IMR-90 (cell line): ENCODE results near the gene MAP2. TPM values are rescaled to one million over a fixed set of nuclear protein-coding genes. Genes with fewer than 3 reads are reported as not detected.

Experiments
- ATAC-seq: fragments of 200-7000 bp; cut with Tn5 transposase; 2 replicates; pipeline ENCODE4 v1.9.1; 2020; ENCODE audit warnings: low read depth, mild to moderate bottlenecking, moderate library complexity
- BruUV-seq: library from RNA; stranded (reverse); fragments of 400-500 nt; replicated peaks from 2 replicates; lab custom pipeline; 2021; lab: Mats Ljungman, UMichigan
- CTCF ChIA-PET: fragments of 300-600 bp; formaldehyde crosslinking; extraction: SDS; loops from one replicate; lab custom pipeline; 2021; ENCODE audit warnings: antibody characterized with exemption; lab: Yijun Ruan, JAX
- POLR2A ChIA-PET: fragments of 300-600 bp; sonication (Branson Sonifier 250); formaldehyde crosslinking; loops from one replicate; lab custom pipeline; 2022; ENCODE audit warnings: antibody characterized with exemption; ENCODE audit not compliant: unreplicated experiment; lab: Charles Lee
- DNase-seq: peaks from one replicate; pipeline ENCODE4 v3.0.0; 2013
- H2AFZ ChIP-seq: replicated peaks from 2 replicates; pipeline ENCODE3; 2013; ENCODE audit warnings: low read length, mild to moderate bottlenecking; ENCODE audit not compliant: poor library complexity
- H2AK5ac ChIP-seq: 2 replicates; pipeline ENCODE4 v1.6.1; 2013; ENCODE audit warnings: low read depth, low read length, inconsistent platforms
- H2AK9ac ChIP-seq: replicated peaks from 2 replicates; pipeline ENCODE3; 2013; ENCODE audit warnings: mild to moderate bottlenecking, low read depth, low read length, moderate library complexity; ENCODE audit not compliant: poor library complexity
- H2BK120ac ChIP-seq: 2 replicates; pipeline ENCODE4 v1.6.1; 2013; ENCODE audit warnings: low read depth, low read length, inconsistent platforms
- H2BK15ac ChIP-seq: 3 replicates; pipeline ENCODE4 v1.6.1; 2013; ENCODE audit warnings: low read depth, low read length, inconsistent platforms
- H2BK20ac ChIP-seq: 2 replicates; pipeline ENCODE4 v1.6.1; 2013; ENCODE audit warnings: low read depth, mild to moderate bottlenecking, inconsistent platforms, low read length, moderate library complexity
- H2BK5ac ChIP-seq: 2 replicates; pipeline ENCODE4 v1.6.1; 2013; ENCODE audit warnings: mild to moderate bottlenecking, low read depth, low read length, inconsistent platforms; ENCODE audit not compliant: poor library complexity, severe bottlenecking
- H3K14ac ChIP-seq: replicated peaks from 2 replicates; pipeline ENCODE4 v1.6.1; 2013; ENCODE audit warnings: low read depth, low read length, inconsistent platforms
- H3K18ac ChIP-seq: 2 replicates; pipeline ENCODE4 v1.6.1; 2013; ENCODE audit warnings: low read depth, low read length, control low read depth
- H3K23ac ChIP-seq: 2 replicates; pipeline ENCODE4 v1.6.1; 2013; ENCODE audit warnings: low read depth, low read length, inconsistent platforms
- H3K27ac ChIP-seq: 2 replicates; pipeline ENCODE4 v1.5.1; 2013; ENCODE audit warnings: mild to moderate bottlenecking, control low read depth, low read length; ENCODE audit not compliant: insufficient read depth
- H3K27me3 ChIP-seq: 2 replicates; pipeline ENCODE4 v1.6.1; 2013; ENCODE audit warnings: low read length; ENCODE audit not compliant: control insufficient read depth, insufficient read depth
- H3K36me3 ChIP-seq: 2 replicates; pipeline ENCODE4 v1.6.1; 2013; ENCODE audit warnings: low read length, mixed read lengths; ENCODE audit not compliant: control insufficient read depth, insufficient read depth
- H3K4ac ChIP-seq: 2 replicates; pipeline ENCODE4 v1.6.1; 2013; ENCODE audit warnings: low read depth, low read length, inconsistent platforms
- H3K4me1 ChIP-seq: 2 replicates; pipeline ENCODE4 v1.6.1; 2013; ENCODE audit warnings: low read length, mixed read lengths; ENCODE audit not compliant: control insufficient read depth, insufficient read depth
- H3K4me2 ChIP-seq: 2 replicates; pipeline ENCODE4 v1.6.1; 2013; ENCODE audit warnings: low read depth, mild to moderate bottlenecking, control low read depth, low read length, moderate library complexity
- H3K4me3 ChIP-seq: 2 replicates; pipeline ENCODE4 v1.5.1; 2013; ENCODE audit warnings: low read depth, mild to moderate bottlenecking, control low read depth, low read length, moderate library complexity; ENCODE audit not compliant: insufficient read depth
- H3K56ac ChIP-seq: 2 replicates; pipeline ENCODE4 v1.6.1; 2013; ENCODE audit warnings: low read length, inconsistent platforms; ENCODE audit not compliant: insufficient read depth; ENCODE audit errors: extremely low read depth
- H3K79me1 ChIP-seq, 2 experiments: 2 replicates each; pipeline ENCODE4 v1.6.1; 2013; ENCODE audit warnings: low read length in 2 of 2, inconsistent platforms in 1 of 2, low read depth in 1 of 2
- H3K9ac ChIP-seq: 2 replicates; pipeline ENCODE4 v1.6.1; 2013; ENCODE audit warnings: low read depth, low read length, control low read depth
- H3K9me1 ChIP-seq: 2 replicates; pipeline ENCODE4 v1.6.1; 2013; ENCODE audit warnings: low read length, inconsistent platforms; ENCODE audit not compliant: insufficient read depth
- H3K9me3 ChIP-seq: 2 replicates; pipeline ENCODE4 v1.6.1; 2013; ENCODE audit warnings: low read length; ENCODE audit not compliant: control insufficient read depth, insufficient read depth
- H4K20me1 ChIP-seq: 2 replicates; pipeline ENCODE4 v1.6.1; 2013; ENCODE audit warnings: low read length, inconsistent platforms; ENCODE audit not compliant: insufficient read depth
- H4K5ac ChIP-seq: 2 replicates; pipeline ENCODE4 v1.6.1; 2013; ENCODE audit warnings: mild to moderate bottlenecking, low read depth, low read length, control low read depth
- H4K8ac ChIP-seq, 2 experiments: 2 replicates each; pipeline ENCODE4 v1.6.1; 2013; ENCODE audit warnings: low read depth in 2 of 2, low read length in 2 of 2, control low read depth in 1 of 2, inconsistent platforms in 1 of 2
- H4K91ac ChIP-seq: 2 replicates; pipeline ENCODE4 v1.6.1; 2013; ENCODE audit warnings: low read depth, low read length, inconsistent platforms; ENCODE audit not compliant: insufficient read depth
- BHLHE40 ChIP-seq: fragments of 150-350 bp; IDR thresholded peaks from 2 replicates; pipeline ENCODE4 v1.6.1; 2016; ENCODE audit warnings: mild to moderate bottlenecking, low read depth, low read length
- CEBPB ChIP-seq: IDR thresholded peaks from 2 replicates; pipeline ENCODE4 v1.6.1; 2012; ENCODE audit warnings: low read depth, low read length, improper control_type of control experiment
- CHD1 ChIP-seq: IDR thresholded peaks from 2 replicates; pipeline ENCODE4 v1.6.1; 2012; ENCODE audit warnings: low read depth, low read length, improper control_type of control experiment
- CTCF ChIP-seq: conservative IDR thresholded peaks from 2 replicates; pipeline ENCODE4 v1.5.1; 2012; ENCODE audit warnings: mild to moderate bottlenecking, low read depth, low read length, improper control_type of control experiment
- ELK1 ChIP-seq: fragments of 150-350 bp; IDR thresholded peaks from 2 replicates; pipeline ENCODE4 v1.6.1; 2016; ENCODE audit warnings: low read depth, mild to moderate bottlenecking, low read length, moderate library complexity, borderline replicate concordance
- FOS ChIP-seq: fragments of 150-350 bp; IDR thresholded peaks from 2 replicates; pipeline ENCODE4 v1.6.1; 2016; ENCODE audit warnings: low read depth, low read length
- MAFK ChIP-seq: IDR thresholded peaks from 2 replicates; pipeline ENCODE4 v1.6.1; 2012; ENCODE audit warnings: low read depth, low read length, improper control_type of control experiment
- MAZ ChIP-seq: IDR thresholded peaks from 2 replicates; pipeline ENCODE4 v1.6.1; 2012; ENCODE audit warnings: low read depth, mild to moderate bottlenecking, low read length, improper control_type of control experiment, moderate library complexity, borderline replicate concordance
- MXI1 ChIP-seq: IDR thresholded peaks from 2 replicates; pipeline ENCODE4 v1.6.1; 2012; ENCODE audit warnings: low read depth, mild to moderate bottlenecking, low read length, moderate library complexity, borderline replicate concordance
- NFE2L2 ChIP-seq: fragments of 150-350 bp; IDR thresholded peaks from 2 replicates; pipeline ENCODE4 v1.6.1; 2016; ENCODE audit warnings: low read depth, mild to moderate bottlenecking, low read length
- POLR2A ChIP-seq: IDR thresholded peaks from 2 replicates; pipeline ENCODE4 v1.6.1; 2012; ENCODE audit warnings: mild to moderate bottlenecking, low read depth, low read length
- RCOR1 ChIP-seq: IDR thresholded peaks from 2 replicates; pipeline ENCODE4 v1.6.1; 2012; ENCODE audit warnings: mild to moderate bottlenecking, low read length, improper control_type of control experiment; ENCODE audit not compliant: insufficient replicate concordance
- RFX5 ChIP-seq: IDR thresholded peaks from 2 replicates; pipeline ENCODE4 v1.8.0; 2012; ENCODE audit warnings: low read depth, mild to moderate bottlenecking, low read length, moderate library complexity
- SMC3 ChIP-seq: fragments of 150-350 bp; IDR thresholded peaks from 2 replicates; pipeline ENCODE4 v1.6.1; 2016; ENCODE audit warnings: low read depth, mild to moderate bottlenecking, antibody characterized with exemption, low read length, moderate library complexity
- USF2 ChIP-seq: fragments of 150-350 bp; IDR thresholded peaks from 2 replicates; pipeline ENCODE4 v1.6.1; 2017; ENCODE audit warnings: mild to moderate bottlenecking, antibody characterized with exemption, low read length, low read depth
- WGBS, 2 experiments: methylation state at CpG; one replicate each; pipeline versions ENCODE4 v1.1.5 to v1.1.7; 2013; ENCODE audit warnings: missing lambda C conversion rate in 2 of 2; ENCODE audit not compliant: insufficient read length in 1 of 2; ENCODE audit errors: extremely low coverage in 2 of 2; 5-methylcytosine and 5-hydroxymethylcytosine counted together
- dilution Hi-C: fragments of 300-500 bp; cut with HindIII; formaldehyde crosslinking; loops from one replicate; pipeline ENCODE4 v1.14.3; 2018; ENCODE audit warnings: low sequenced_read_pairs; ENCODE audit not compliant: unreplicated experiment
- in situ Hi-C: fragments of 300-500 bp; cut with MboI; formaldehyde crosslinking; loops from 3 replicates; pipeline ENCODE4 v1.14.3; 2019; ENCODE audit warnings: low sequenced_read_pairs, inconsistent platforms, mixed read lengths
- intact Hi-C: fragments of 100-400 bp; cut with micrococcal nuclease; formaldehyde crosslinking; loops from 2 replicates; pipeline ENCODE4 v1.10.0; 2022
- polyA plus RNA-seq, 3 experiments: library from polyadenylated mRNA; depleted of rRNA; stranded (reverse); fragments of >200 nt; gene quantifications; 2 replicates each; pipeline ENCODE4 v1.2.3, GENCODE V29; 2012; ENCODE audit warnings: low replicate concordance in 1 of 3
- total RNA-seq: library from RNA; depleted of rRNA; stranded (reverse); fragments of >200 nt; gene quantifications from 2 replicates; pipeline ENCODE4 v1.2.3, GENCODE V29; 2012

Gene MAP2
- total and polyA plus RNA-seq, 2 of the 4 experiments (the other 2 are of a cell fraction): 0.29 to 0.36 TPM

DNA sequence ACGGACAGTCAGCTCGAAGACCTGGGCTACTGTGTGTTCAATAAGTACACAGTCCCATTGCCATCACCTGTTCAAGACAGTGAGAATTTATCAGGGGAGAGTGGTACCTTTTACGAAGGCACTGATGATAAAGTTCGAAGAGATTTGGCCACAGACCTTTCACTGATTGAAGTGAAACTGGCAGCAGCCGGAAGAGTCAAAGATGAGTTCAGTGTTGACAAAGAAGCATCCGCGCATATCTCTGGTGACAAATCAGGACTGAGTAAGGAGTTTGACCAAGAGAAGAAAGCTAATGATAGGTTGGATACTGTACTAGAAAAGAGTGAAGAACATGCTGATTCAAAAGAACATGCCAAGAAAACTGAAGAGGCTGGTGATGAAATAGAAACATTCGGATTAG is 270.9 kb downstream of the MAP2 start:
- Histone ChIP-seq H4K91ac (no peak overlapping the region), H2BK15ac (no peak overlapping the region), H2BK20ac (no peak overlapping the region), H3K14ac (no peak overlapping the region), H2AK9ac (no peak overlapping the region), H3K79me1 (no peaks in the 10 kb centered on the region), H3K4me3 (no peak overlapping the region), H3K56ac (no peak overlapping the region), H3K36me3 (no peaks in the 10 kb centered on the region), H4K5ac (no peak overlapping the region), H3K9ac (no peak overlapping the region), H3K9me3 (no peaks in the 10 kb centered on the region), H3K4ac (no peak overlapping the region), H4K20me1 (no peaks in the 10 kb centered on the region), H3K4me2 (no peak overlapping the region), H2BK5ac (no peak overlapping the region), H2AFZ (no peak overlapping the region), H3K27me3 (no peaks in the 10 kb centered on the region), H3K18ac (no peak overlapping the region), H2BK120ac (no peak overlapping the region), H3K23ac (no peak overlapping the region), H4K8ac (no peak overlapping the region), H2AK5ac (no peak overlapping the region), H3K27ac (no peak overlapping the region), H3K4me1 (no peaks in the 10 kb centered on the region), H3K9me1 (no peaks in the 10 kb centered on the region)
- no TSS peak for BruUV-seq
- in situ Hi-C loops: no loop called here
- ChIA-PET POLR2A (no interaction called here), CTCF (no interaction called here)
- ATAC-seq: no peak
- intact Hi-C loops: no loop called here
- no peak for TF ChIP-seq SMC3
- no peak for TF ChIP-seq MAFK
- TF ChIP-seq MAZ: no peak
- no peak for TF ChIP-seq MXI1
- no peak for TF ChIP-seq RFX5
- TF ChIP-seq CEBPB: no peak
- TF ChIP-seq CTCF: no peak
- TF ChIP-seq POLR2A: no peak
- no peak for TF ChIP-seq NFE2L2
- no peak for TF ChIP-seq USF2
- no peak for TF ChIP-seq ELK1
- no peak for TF ChIP-seq FOS
- no peak for TF ChIP-seq BHLHE40
- TF ChIP-seq RCOR1: no peak
- TF ChIP-seq CHD1: no peak
- DNase-seq: no peak
- dilution Hi-C loops: no loop called here
- WGBS, 2 experiments: 76% methylated on average over 6 of the region's 8 CpGs; no CpG with 5 or more reads in 1 of the 2 experiments
